Measurements from ENCODE around the gene PHGDH.
"Not testable (repeated sequence)": the region's sequence is repeated elsewhere in the genome, so short reads cannot be mapped to it uniquely, and the experiment has no call there.

PHGDH gene

DNA sequence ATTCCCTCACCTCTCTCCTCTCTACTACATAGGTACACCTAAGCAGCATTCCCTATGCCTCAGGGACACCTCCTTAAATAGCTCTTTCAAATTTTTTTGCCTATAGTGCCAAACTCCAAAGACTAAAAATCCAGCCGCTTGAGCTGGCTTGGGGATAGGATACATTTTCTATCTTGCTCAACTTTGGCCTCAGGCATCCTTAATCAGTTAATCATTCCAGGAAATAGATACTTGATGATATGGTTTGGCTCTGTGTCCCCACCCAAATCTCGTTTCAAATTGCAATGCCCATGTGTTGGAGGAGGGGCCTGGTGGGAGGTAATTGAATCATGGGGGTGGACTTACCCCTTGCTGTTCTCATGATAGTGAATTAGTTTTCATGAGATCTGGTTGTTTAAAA lies 11.4 kb upstream of the PHGDH start:
- DNase-seq = no peak

DNA sequence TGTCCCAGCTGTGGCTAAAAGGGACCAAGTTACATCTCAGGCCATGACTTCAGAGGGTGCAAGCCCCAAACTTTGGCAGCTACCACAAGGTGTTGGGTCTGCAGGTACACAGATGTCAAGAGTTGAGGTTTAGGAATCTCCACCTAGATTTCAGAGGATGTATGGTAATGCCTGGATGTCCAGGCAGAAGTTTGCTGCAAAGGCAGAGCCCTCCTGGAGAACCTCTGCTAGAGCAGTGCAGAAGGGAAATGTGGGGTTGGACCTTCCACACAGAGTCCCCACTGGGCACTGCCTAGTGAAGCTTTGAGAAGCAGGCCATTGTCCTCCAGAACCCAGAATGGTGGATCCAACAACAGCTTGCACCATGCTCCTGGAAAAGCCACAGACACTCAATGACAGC lies 10.1 kb upstream of the PHGDH start:
- DNase-seq = no peak

- no peak for DNase-seq
These were observed 9.3 kb upstream of the PHGDH start for GRCh38 chr1:119702384-119702783.

GRCh38 chr1:119703666-119704450 lies 7.9 kb upstream of the PHGDH start:
- no peak for DNase-seq

- not testable (repeated sequence) for DNase-seq
These were observed 5.1 kb upstream of the PHGDH start for GRCh38 chr1:119706599-119706998.

GRCh38 chr1:119711356-119711803 lies 354 bp upstream of the PHGDH start:
- DNase-seq = not testable (repeated sequence)

DNA sequence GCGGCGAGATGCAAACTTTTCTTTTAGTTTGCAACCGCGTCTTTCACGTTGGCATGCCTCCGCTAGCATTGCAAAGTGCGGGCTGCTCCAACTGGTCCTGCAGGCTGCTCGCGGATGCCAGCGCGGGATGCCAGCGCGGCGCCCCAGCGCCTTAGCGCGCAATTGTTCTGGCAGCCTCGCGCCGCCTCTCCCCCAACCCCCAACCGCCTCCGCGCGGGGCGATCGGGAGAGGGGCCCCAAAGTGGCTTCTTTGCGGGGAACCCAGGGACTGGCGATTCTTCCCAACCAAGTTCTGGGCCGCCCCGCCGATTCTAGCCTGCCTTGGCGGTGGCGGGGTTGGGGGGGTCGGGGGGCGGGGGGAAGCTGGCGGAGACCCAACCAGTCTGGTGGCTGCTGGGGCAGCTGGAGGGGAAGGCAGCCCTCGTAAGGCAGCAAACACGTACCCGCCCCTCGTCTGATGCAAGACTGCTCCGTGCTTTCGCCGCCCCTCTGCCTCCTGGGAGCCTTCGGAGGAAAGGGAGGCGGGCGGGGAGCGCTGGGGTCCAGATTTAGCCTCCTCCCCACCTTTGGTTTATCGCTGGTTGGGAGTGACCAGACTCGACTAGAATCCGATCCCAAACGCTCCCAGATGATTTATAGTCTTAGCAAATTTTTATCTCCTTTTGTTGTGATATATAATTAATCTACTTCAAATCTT lies 756 bp downstream of the PHGDH start:
- DNase-seq = no peak

GRCh38 chr1:119713039-119713748 lies 1.5 kb downstream of the PHGDH start:
- no peak for DNase-seq

GRCh38 chr1:119713749-119714456 lies 2.2 kb downstream of the PHGDH start:
- DNase-seq = no peak

DNA sequence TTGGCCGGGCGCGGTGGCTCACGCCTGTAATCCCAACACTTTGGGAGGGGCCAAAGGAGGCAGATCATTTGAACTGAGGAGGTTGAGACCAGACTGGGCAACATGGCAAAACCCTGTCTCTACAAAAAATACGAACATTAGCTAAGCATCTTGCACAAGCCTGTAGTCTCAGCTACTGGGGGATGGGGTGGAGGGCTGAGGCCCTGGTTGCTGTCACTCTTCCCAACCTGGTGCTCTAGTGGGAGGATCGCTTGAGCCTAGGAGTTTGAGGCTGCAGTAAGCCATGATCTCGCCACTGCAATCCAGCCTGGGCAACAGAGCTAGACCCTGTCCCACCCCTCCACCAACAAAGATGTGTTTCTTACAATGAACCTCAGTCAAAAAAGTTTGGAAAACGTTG lies 2.8 kb downstream of the PHGDH start:
- no peak for DNase-seq

DNA sequence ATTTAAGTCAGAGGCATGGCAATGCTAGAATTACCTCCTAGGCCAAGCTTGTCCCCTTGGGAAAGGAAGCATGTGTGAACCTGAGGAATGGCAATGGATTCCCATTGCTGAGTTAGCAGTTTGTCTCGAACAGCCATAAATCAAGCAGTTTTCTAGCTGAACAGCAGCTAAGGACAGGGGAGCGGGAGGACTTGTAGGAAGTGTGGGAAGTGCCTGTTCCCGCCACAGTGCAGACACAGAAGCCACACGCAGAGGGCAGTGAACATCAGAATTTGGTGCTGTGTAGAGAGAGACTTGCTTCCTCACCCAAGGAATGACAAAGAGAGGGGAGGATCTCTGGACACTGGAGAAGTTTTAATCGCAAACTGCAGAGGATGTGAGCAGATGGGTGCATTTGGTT lies 3.8 kb downstream of the PHGDH start:
- DNase-seq = no peak

DNA sequence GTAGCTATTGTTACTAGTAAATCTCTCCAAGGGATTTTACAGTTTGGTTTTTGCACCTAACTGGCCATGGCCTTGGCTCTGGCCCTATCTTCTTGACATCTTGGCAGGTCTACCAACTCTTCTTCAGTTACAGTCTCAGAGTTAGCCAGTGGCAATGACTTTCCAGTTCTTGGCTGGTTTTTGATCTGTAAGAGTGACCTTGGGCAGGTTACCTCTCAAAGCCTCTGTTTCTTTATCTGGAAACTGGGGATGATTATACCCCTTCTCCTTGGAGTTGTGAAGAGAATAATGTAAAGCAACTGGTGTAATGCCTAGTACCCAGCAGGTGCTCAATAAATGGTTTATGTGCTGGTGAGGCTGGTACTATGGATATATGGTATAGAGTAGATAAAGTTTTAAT lies 6.7 kb downstream of the PHGDH start:
- no peak for DNase-seq

DNA sequence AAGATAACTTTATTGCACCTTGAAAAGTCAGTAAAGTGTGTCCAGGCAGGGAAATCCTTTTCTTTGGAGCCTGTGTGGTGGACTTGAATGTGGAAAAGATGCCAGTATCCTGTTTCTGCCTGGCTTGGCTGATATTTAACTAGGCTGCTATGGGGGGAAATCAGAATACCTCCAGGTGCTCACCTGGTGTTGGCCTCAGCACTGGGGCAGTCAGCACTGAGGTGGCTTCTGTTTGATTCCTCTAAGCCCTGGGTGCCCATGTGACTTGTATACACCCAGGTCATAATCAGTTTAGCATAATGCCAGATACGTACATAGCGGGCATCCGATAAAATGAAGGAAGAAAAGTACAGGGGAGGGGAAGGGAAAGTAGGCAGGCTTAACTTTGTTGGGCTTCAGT lies 7.2 kb downstream of the PHGDH start:
- no peak for DNase-seq

- no peak for DNase-seq
These were observed 9.2 kb downstream of the PHGDH start for GRCh38 chr1:119720866-119721440.

GRCh38 chr1:119721896-119722295 lies 10.2 kb downstream of the PHGDH start:
- DNase-seq = no peak

GRCh38 chr1:119724611-119725218 lies 13.0 kb downstream of the PHGDH start:
- DNase-seq = no peak

DNA sequence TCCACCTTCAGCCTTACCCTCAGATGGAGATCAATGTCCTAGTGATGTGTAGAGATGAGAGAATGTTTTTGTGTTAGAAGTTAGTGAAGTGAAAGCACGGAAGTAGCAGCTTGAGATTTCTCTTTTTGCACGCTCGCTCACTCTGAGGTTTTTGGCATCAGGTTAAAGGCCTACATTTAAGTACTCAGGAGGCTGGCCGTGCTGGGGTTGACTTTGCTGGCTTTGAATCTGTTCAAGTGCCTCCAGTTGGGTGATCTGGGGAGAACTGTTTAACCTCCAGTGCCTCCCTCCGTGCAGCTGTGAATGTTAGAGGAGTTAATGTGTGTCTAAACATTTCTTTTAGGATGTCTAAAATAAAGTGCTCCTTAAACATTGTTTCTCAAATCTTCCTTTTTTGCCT lies 13.9 kb downstream of the PHGDH start:
- no peak for DNase-seq

- DNase-seq = no peak
These were observed 16.3 kb downstream of the PHGDH start for GRCh38 chr1:119727991-119728390.

- no peak for DNase-seq
These were observed 17.3 kb downstream of the PHGDH start for GRCh38 chr1:119729044-119729443.

- DNase-seq = no peak
These were observed 19.3 kb downstream of the PHGDH start for GRCh38 chr1:119731060-119731459.

DNA sequence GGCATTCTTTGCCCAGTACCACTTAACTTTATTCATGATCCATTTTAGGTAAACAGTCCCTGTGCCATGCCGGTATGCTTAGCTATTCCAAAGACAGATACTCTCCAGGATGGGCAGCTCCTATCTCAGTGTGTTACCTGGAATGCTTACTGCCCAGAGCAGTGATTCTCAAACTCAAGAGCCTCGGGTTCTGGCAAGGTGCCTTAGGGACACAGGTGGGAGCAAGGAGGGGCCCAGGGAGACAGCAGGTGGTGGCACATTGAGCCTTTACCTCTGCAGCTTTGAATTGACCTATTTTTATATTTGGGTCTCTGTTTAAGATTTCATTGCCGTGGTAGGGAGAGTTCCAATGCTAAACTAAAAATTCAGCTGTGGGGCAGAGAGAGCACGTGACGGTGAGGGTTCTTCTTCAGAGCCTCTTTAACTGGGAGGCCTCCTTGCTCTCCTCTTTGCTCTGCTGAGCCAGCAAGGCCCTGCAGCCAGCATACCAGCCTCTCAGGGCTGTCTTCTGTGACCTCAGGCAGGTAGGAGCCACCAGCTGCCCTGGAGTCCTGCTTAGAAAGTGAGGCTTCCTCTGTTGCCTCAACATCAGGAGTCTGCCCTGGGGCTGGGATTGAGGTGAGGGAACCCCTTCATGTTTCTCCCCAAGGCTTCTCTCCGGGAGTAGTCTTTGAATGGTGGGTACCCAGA lies 20.2 kb downstream of the PHGDH start:
- DNase-seq = no peak

Data from effector CD4-positive, alpha-beta T cell (primary cell).